OCI-LY7 (cell line): ENCODE measurements around the gene GPN3. TPM values are rescaled to one million over a fixed set of nuclear protein-coding genes. Genes with fewer than 3 reads are reported as not detected.
"Not testable (repeated sequence)": the region's sequence is repeated elsewhere in the genome, so short reads cannot be mapped to it uniquely, and the experiment has no call there.

Source experiments
- BruUV-seq: library from RNA; stranded (reverse); fragments of 400-500 nt; replicated peaks from 2 replicates; lab custom pipeline; 2021; lab: Mats Ljungman, UMichigan
- CTCF ChIA-PET: fragments of 300-600 bp; sonication (Branson Sonifier 250); formaldehyde crosslinking; loops from one replicate; lab custom pipeline; 2022; ENCODE audit warnings: antibody characterized with exemption; ENCODE audit not compliant: unreplicated experiment; lab: Charles Lee
- POLR2A ChIA-PET: fragments of 300-600 bp; sonication (Branson Sonifier 250); formaldehyde crosslinking; loops from one replicate; lab custom pipeline; 2022; ENCODE audit warnings: antibody characterized with exemption; lab: Charles Lee
- DNase-seq: peaks from one replicate; pipeline ENCODE4 v3.0.0-alpha.2; 2015; ENCODE audit warnings: low spot score
- H2AFZ ChIP-seq: fragments of 200-600 bp; sonication (generic), shearing (Covaris generic); 2 replicates; pipeline ENCODE4 v1.6.1; 2014; ENCODE audit warnings: mild to moderate bottlenecking, antibody characterized with exemption, low read length, moderate library complexity
- H3K27ac ChIP-seq: fragments of 200-600 bp; sonication (generic); 2 replicates; pipeline ENCODE4 v1.5.1; 2014; ENCODE audit warnings: mixed run types, low read depth, mild to moderate bottlenecking, moderate library complexity, low read length, inconsistent platforms; ENCODE audit not compliant: poor library complexity, severe bottlenecking
- H3K36me3 ChIP-seq: fragments of 200-600 bp; sonication (generic); 2 replicates; pipeline ENCODE4 v1.6.1; 2014; ENCODE audit warnings: mild to moderate bottlenecking, antibody characterized with exemption, low read length, moderate library complexity, mixed read lengths; ENCODE audit not compliant: insufficient read depth
- H3K4me1 ChIP-seq: fragments of 200-600 bp; sonication (generic); 2 replicates; pipeline ENCODE4 v1.5.1; 2014; ENCODE audit warnings: mild to moderate bottlenecking, low read length; ENCODE audit not compliant: insufficient read depth, poor library complexity, severe bottlenecking
- H3K4me2 ChIP-seq: fragments of 200-600 bp; sonication (generic); 2 replicates; pipeline ENCODE4 v1.6.1; 2014; ENCODE audit warnings: mild to moderate bottlenecking, low read length
- H3K4me3 ChIP-seq: fragments of 200-600 bp; sonication (generic); 2 replicates; pipeline ENCODE4 v1.5.1; 2014; ENCODE audit warnings: mild to moderate bottlenecking, low read depth, low read length; ENCODE audit not compliant: poor library complexity, severe bottlenecking
- H3K79me2 ChIP-seq: fragments of 200-600 bp; sonication (generic); 2 replicates; pipeline ENCODE4 v1.6.1; 2016; ENCODE audit warnings: low read depth, mild to moderate bottlenecking, low read length, moderate library complexity, mixed read lengths; ENCODE audit not compliant: insufficient read depth
- H3K9me2 ChIP-seq: fragments of 200-600 bp; sonication (generic); 2 replicates; pipeline ENCODE4 v1.6.1; 2016; ENCODE audit warnings: mild to moderate bottlenecking, low read length, mixed read lengths; ENCODE audit not compliant: insufficient read depth
- H3K9me3 ChIP-seq: fragments of 200-600 bp; sonication (generic); 2 replicates; pipeline ENCODE4 v1.6.1; 2014; ENCODE audit warnings: mild to moderate bottlenecking, mixed run types, low read length, mixed read lengths
- H4K20me1 ChIP-seq: fragments of 200-600 bp; sonication (generic); 2 replicates; pipeline ENCODE4 v1.6.1; 2014; ENCODE audit warnings: mild to moderate bottlenecking, antibody characterized with exemption, low read length, moderate library complexity, mixed read lengths; ENCODE audit not compliant: insufficient read depth
- EZH2phosphoT487 ChIP-seq: fragments of 200-600 bp; sonication (generic); IDR thresholded peaks from 2 replicates; pipeline ENCODE4 v1.6.1; 2018; ENCODE audit warnings: low read depth, borderline replicate concordance, mild to moderate bottlenecking, mixed run types, antibody characterized with exemption, low read length, moderate library complexity, mixed read lengths
- intact Hi-C: fragments of 100-400 bp; cut with micrococcal nuclease; formaldehyde crosslinking; loops from one replicate; pipeline ENCODE4 v1.10.0; 2022; ENCODE audit not compliant: unreplicated experiment
- total RNA-seq, 2 experiments: library from RNA; depleted of rRNA in 1 of 2; stranded (reverse); fragments of >200 nt in 1 of 2; shearing (Covaris generic) in 1 of 2; gene quantifications; 2 replicates each; pipeline ENCODE4 v1.2.3, GENCODE V29; 2014 to 2022
- TF ChIP-seq, protein P1 (sequence below): fragments of 200-600 bp; sonication (generic); conservative IDR thresholded peaks from 2 replicates; pipeline ENCODE4 v1.5.1; 2014; ENCODE audit warnings: mild to moderate bottlenecking, antibody characterized with exemption, low read length, moderate library complexity, mixed read lengths

GPN3 gene
- total RNA-seq, 2 experiments from 2014 or later: 24.2 to 43.7 TPM

DNA sequence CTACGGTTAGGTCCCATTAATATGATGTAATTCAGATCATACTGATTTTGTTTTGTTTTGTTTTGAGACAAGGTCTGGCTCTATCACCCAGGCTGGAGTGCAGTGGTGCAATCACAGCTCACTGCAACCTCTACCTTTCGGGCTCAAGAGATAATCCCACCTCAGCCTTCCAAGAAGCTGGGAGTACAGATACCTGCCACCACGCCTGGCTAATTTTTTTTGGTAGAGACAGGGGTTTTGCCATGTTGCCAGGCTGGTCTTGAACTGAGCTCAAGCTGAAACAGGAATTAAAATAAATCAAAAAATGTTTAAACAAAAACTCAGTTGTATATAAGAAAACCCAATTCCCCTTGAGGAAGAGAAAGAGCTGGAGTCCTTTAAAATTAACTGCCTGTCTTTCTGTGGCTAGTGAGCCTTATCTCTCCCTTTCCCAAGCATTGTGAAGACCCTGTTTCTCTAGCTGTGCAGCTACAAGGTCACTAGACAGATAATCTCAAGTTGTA, 46.8 kb downstream of the GPN3 start:
- Histone ChIP-seq H3K9me2 (no peaks in the 10 kb centered on the region), H4K20me1 (no peaks in the 10 kb centered on the region), H3K4me2 (no peak overlapping the region), H2AFZ (peak overlapping the region; percentile 62; the same call in 1 of the 2 replicates), H3K4me1 (peaks cover 28% of the 10 kb centered on the region), H3K79me2 (no peaks in the 10 kb centered on the region), H3K4me3 (no peak overlapping the region), H3K36me3 (no peaks in the 10 kb centered on the region), H3K9me3 (no peaks in the 10 kb centered on the region), H3K27ac (no peak overlapping the region)
- no peak for TF ChIP-seq EZH2phosphoT487
- TF ChIP-seq, protein P1, sequence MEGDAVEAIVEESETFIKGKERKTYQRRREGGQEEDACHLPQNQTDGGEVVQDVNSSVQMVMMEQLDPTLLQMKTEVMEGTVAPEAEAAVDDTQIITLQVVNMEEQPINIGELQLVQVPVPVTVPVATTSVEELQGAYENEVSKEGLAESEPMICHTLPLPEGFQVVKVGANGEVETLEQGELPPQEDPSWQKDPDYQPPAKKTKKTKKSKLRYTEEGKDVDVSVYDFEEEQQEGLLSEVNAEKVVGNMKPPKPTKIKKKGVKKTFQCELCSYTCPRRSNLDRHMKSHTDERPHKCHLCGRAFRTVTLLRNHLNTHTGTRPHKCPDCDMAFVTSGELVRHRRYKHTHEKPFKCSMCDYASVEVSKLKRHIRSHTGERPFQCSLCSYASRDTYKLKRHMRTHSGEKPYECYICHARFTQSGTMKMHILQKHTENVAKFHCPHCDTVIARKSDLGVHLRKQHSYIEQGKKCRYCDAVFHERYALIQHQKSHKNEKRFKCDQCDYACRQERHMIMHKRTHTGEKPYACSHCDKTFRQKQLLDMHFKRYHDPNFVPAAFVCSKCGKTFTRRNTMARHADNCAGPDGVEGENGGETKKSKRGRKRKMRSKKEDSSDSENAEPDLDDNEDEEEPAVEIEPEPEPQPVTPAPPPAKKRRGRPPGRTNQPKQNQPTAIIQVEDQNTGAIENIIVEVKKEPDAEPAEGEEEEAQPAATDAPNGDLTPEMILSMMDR: no peak
- POLR2A ChIA-PET: interaction anchor here (0.6 to 1.2 kb wide), 5 partner anchors 9 to 13 kb away, joined by 3 to 5 read pairs (median 4); no protein-coding TSS in a partner anchor
- CTCF ChIA-PET: interaction anchor here (0.6 kb wide), 1 partner anchor 51 kb away, joined by 3 read pairs; no protein-coding TSS in a partner anchor
- intact Hi-C loops: no loop called here
- BruUV-seq: no TSS peak
- no peak for DNase-seq

DNA sequence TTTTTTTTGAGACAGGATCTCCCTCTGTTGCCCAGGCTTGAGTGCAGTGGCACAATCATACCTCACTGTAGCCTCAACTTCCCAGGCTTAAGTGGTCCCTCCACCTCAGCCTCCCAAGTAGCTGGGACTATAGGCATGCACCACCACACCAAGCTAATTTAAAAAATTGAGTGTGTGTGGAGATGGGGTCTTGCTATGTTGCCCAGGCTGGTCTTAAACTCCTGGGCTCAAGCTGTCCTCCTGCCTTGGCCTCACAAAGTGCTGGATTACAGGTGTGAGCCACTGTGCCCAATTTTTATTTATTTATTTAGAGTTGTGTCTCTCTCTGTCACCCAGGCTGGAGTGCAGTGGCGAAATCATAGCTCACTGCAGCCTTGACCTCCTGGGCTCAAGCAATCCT, 47.4 kb downstream of the GPN3 start:
- H3K36me3 ChIP-seq, H3K27ac ChIP-seq, DNase-seq, intact Hi-C loops, H3K9me3 ChIP-seq, H4K20me1 ChIP-seq, H3K79me2 ChIP-seq, H3K9me2 ChIP-seq, BruUV-seq, H3K4me3 ChIP-seq, H3K4me2 ChIP-seq: not testable (repeated sequence)
- POLR2A ChIA-PET: interaction anchor here (0.6 to 1.2 kb wide), 4 partner anchors 10 to 405 kb away, joined by 3 to 5 read pairs (median 4); no protein-coding TSS in a partner anchor
- CTCF ChIA-PET: interaction anchor here (0.6 kb wide), 1 partner anchor 50 kb away, joined by 3 read pairs; no protein-coding TSS in a partner anchor
- peak overlapping the region; percentile 62; the same call in 1 of the 2 replicates for H2AFZ ChIP-seq
- peaks cover 28% of the 10 kb centered on the region for H3K4me1 ChIP-seq

DNA sequence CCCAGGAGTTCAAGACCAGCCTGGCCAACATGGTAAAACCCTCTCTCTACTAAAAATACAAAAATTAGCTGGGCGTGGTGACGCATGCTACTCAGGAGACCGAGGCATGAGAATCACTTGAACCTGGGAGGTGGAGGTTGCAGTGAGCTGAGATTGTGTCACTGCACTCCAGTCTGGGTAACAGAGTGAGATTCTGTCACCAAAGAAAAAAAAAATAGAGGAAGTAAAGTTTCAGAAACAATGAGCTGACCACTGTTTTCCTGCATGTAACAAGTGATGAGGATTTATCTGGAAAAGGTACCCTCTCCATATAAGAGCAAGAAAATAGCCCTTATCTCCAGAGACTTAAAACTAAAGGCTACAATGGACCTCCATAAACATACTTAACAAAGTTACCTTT, 50.9 kb downstream of the GPN3 start:
- Histone ChIP-seq H3K27ac (peak overlapping the region; percentile 83), H3K4me1 (peaks cover 25% of the 10 kb centered on the region), H3K4me3 (peak overlapping the region; percentile 52), H2AFZ (peak overlapping the region; percentile 89), H3K4me2 (peak overlapping the region; percentile 73)
- BruUV-seq, H3K9me2 ChIP-seq, H4K20me1 ChIP-seq, H3K9me3 ChIP-seq, H3K36me3 ChIP-seq, CTCF ChIA-PET, intact Hi-C loops, H3K79me2 ChIP-seq: not testable (repeated sequence)
- DNase-seq: peak; percentile 56
- POLR2A ChIA-PET: interaction anchor here (0.6 to 1.5 kb wide), 10 partner anchors 9 to 648 kb away, joined by 3 to 4 read pairs (median 3); no protein-coding TSS in a partner anchor

- POLR2A ChIA-PET: interaction anchor here (0.6 kb wide), 1 partner anchor 177 kb away, joined by 3 read pairs; no protein-coding TSS in a partner anchor
- H2AFZ ChIP-seq, H4K20me1 ChIP-seq, H3K27ac ChIP-seq, H3K4me2 ChIP-seq, intact Hi-C loops, CTCF ChIA-PET, DNase-seq, H3K9me2 ChIP-seq, H3K4me1 ChIP-seq, BruUV-seq, H3K79me2 ChIP-seq, H3K9me3 ChIP-seq, H3K4me3 ChIP-seq, H3K36me3 ChIP-seq: not testable (repeated sequence)
These were observed 58.0 kb downstream of the GPN3 start for GRCh38 chr12:110410086-110410485.

DNA sequence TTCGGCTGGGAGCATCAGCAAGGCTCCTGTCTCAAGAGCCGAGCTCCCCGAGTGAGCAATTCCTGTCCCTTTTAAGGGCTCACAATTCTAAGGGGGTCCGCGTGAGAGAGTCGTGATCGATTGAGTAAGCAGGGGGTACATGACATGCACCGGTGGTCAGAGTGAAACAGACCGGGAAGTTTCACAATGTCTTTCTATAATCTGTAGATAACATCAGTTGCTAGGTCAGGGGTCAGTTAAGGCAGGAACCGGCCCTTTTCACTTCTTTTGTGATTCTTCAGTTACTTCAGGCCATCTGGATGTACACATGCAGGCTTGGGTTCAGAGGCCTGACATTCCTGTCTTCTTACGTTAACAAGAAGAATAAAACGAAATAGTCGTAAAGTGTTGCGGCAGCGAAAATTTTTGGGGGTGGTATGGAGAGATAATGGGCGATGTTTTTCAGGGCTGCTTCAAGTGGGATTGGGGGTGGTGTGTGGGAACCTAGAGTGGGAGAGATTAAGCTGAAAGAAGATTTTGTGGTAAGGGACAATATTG, 62.9 kb downstream of the GPN3 start:
- H3K4me3 ChIP-seq, intact Hi-C loops: not testable (repeated sequence)

More for the DNA sequence above, 62.9 kb downstream of the GPN3 start:
- H3K9me2 ChIP-seq, H3K27ac ChIP-seq, DNase-seq, H3K4me2 ChIP-seq, H4K20me1 ChIP-seq, BruUV-seq, H3K9me3 ChIP-seq, CTCF ChIA-PET: not testable (repeated sequence)
- peak overlapping the region; percentile 99; the same call in 1 of the 2 replicates for H2AFZ ChIP-seq
- POLR2A ChIA-PET: interaction anchor here (0.6 to 1.2 kb wide), 6 partner anchors 12 to 316 kb away, joined by 3 to 6 read pairs (median 4); no protein-coding TSS in a partner anchor
- peaks cover 29% of the 10 kb centered on the region for H3K4me1 ChIP-seq
- H3K36me3 ChIP-seq: peaks cover 22% of the 10 kb centered on the region
- H3K79me2 ChIP-seq: peaks cover 34% of the 10 kb centered on the region
